GM23338 (cell line): ENCODE measurements around the gene CCDC197. TPM values are rescaled to one million over a fixed set of nuclear protein-coding genes. Genes with fewer than 3 reads are reported as not detected.
A peak's percentile ranks its signal among the peaks of the same experiment; 100 is the strongest.

Experiments
- ATAC-seq: fragments of 200-7000 bp; cut with Tn5 transposase; 3 replicates; pipeline ENCODE4 v1.9.1; 2020
- DNase-seq: peaks from one replicate; pipeline ENCODE4 v3.0.0-alpha.2; 2015; ENCODE audit warnings: low spot score
- H2AFZ ChIP-seq: fragments of 200-600 bp; sonication (generic); 2 replicates; pipeline ENCODE4 v1.8.0; 2016; ENCODE audit warnings: antibody characterized with exemption, mild to moderate bottlenecking, moderate library complexity
- H3F3A ChIP-seq: fragments of 200-600 bp; sonication (generic); replicated peaks from 2 replicates; pipeline ENCODE4 v1.8.0; 2017; ENCODE audit warnings: antibody characterized with exemption, mixed run types, low read depth
- H3K27ac ChIP-seq: fragments of 200-600 bp; sonication (generic); 2 replicates; pipeline ENCODE4 v1.6.1; 2016; ENCODE audit warnings: low read depth
- H3K27me3 ChIP-seq: fragments of 200-600 bp; sonication (generic); 2 replicates; pipeline ENCODE4 v1.8.0; 2016; ENCODE audit warnings: mild to moderate bottlenecking, mixed run types, moderate library complexity; ENCODE audit not compliant: insufficient read depth
- H3K36me3 ChIP-seq: fragments of 200-600 bp; sonication (generic); 2 replicates; pipeline ENCODE4 v1.8.0; 2016; ENCODE audit warnings: mild to moderate bottlenecking; ENCODE audit not compliant: insufficient read depth
- H3K4me1 ChIP-seq: fragments of 200-600 bp; sonication (generic); 2 replicates; pipeline ENCODE4 v1.8.0; 2016; ENCODE audit warnings: mild to moderate bottlenecking, moderate library complexity; ENCODE audit not compliant: insufficient read depth
- H3K4me2 ChIP-seq: fragments of 200-600 bp; sonication (generic); 2 replicates; pipeline ENCODE4 v1.7.1; 2017; ENCODE audit warnings: mixed run types
- H3K4me3 ChIP-seq: fragments of 200-600 bp; sonication (generic); 2 replicates; pipeline ENCODE4 v1.6.1; 2016; ENCODE audit warnings: mixed run types
- H3K79me2 ChIP-seq: fragments of 200-600 bp; sonication (generic); replicated peaks from 2 replicates; pipeline ENCODE4 v1.8.0; 2017; ENCODE audit warnings: mild to moderate bottlenecking; ENCODE audit not compliant: insufficient read depth
- H3K9me2 ChIP-seq: fragments of 200-600 bp; sonication (generic); 2 replicates; pipeline ENCODE4 v1.8.0; 2017; ENCODE audit not compliant: insufficient read depth
- H4K20me1 ChIP-seq: fragments of 200-600 bp; sonication (generic); replicated peaks from 2 replicates; pipeline ENCODE4 v1.8.0; 2017; ENCODE audit warnings: mild to moderate bottlenecking; ENCODE audit not compliant: insufficient read depth
- H3K27ac Mint-ChIP-seq: 2 replicates; pipeline ENCODE4 v1.8.0; 2020; ENCODE audit warnings: inconsistent platforms, mild to moderate bottlenecking, moderate library complexity, mixed read lengths
- H3K27me3 Mint-ChIP-seq: 3 replicates; pipeline ENCODE4 v1.8.0; 2022; ENCODE audit warnings: low read depth, mild to moderate bottlenecking, moderate library complexity, mixed read lengths, inconsistent platforms; ENCODE audit not compliant: insufficient read depth, poor library complexity
- H3K36me3 Mint-ChIP-seq: 3 replicates; pipeline ENCODE4 v1.8.0; 2021; ENCODE audit warnings: low read depth, mild to moderate bottlenecking, inconsistent platforms, moderate library complexity, mixed read lengths
- H3K4me1 Mint-ChIP-seq: 3 replicates; pipeline ENCODE4 v1.8.0; 2020; ENCODE audit warnings: mild to moderate bottlenecking, inconsistent platforms, mixed read lengths
- H3K4me3 Mint-ChIP-seq: 3 replicates; pipeline ENCODE4 v1.8.0; 2021; ENCODE audit warnings: moderate library complexity, mild to moderate bottlenecking, inconsistent platforms, mixed read lengths
- H3K9me3 Mint-ChIP-seq: 3 replicates; pipeline ENCODE4 v1.8.0; 2020; ENCODE audit warnings: moderate library complexity, mild to moderate bottlenecking, inconsistent platforms, mixed read lengths
- CREB1 ChIP-seq: fragments of 250-450 bp; sonication (Bioruptor Pico); IDR thresholded peaks from 2 replicates; pipeline ENCODE4 v1.5.0; 2020; ENCODE audit warnings: low read depth, mild to moderate bottlenecking, moderate library complexity
- EZH2 ChIP-seq: fragments of 200-600 bp; sonication (generic); IDR thresholded peaks from one replicate; pipeline ENCODE4 v1.8.0; 2017; ENCODE audit warnings: antibody characterized with exemption, mild to moderate bottlenecking, low read depth; ENCODE audit not compliant: unreplicated experiment
- EZH2phosphoT487 ChIP-seq: fragments of 200-600 bp; sonication (generic); IDR thresholded peaks from one replicate; pipeline ENCODE4 v1.8.1; 2018; ENCODE audit warnings: antibody characterized with exemption; ENCODE audit not compliant: unreplicated experiment
- JUNB ChIP-seq: IDR thresholded peaks from one replicate; pipeline ENCODE4 v1.6.1; 2016; ENCODE audit warnings: antibody characterized with exemption; ENCODE audit not compliant: unreplicated experiment
- POLR2AphosphoS5 ChIP-seq: IDR thresholded peaks from 2 replicates; pipeline ENCODE4 v1.6.1; 2016; ENCODE audit warnings: antibody characterized with exemption, low read depth
- ZNF114 ChIP-seq: fragments of 250-450 bp; sonication (Bioruptor Pico); IDR thresholded peaks from 2 replicates; pipeline ENCODE4 v1.5.0; 2020; ENCODE audit warnings: mild to moderate bottlenecking, moderate library complexity
- ZNF331 ChIP-seq: fragments of 250-450 bp; sonication (Bioruptor Pico); IDR thresholded peaks from 2 replicates; pipeline ENCODE4 v1.5.0; 2020; ENCODE audit warnings: low read depth, mild to moderate bottlenecking, moderate library complexity
- polyA plus RNA-seq: library from polyadenylated mRNA; unstranded; fragments of >200 nt; fragmentation: Nextera tagmentation; extraction: Ambion mirVana; gene quantifications from 2 replicates; pipeline ENCODE4 v1.2.1, GENCODE V29; 2016
- total RNA-seq: library from RNA; depleted of rRNA; stranded (reverse); fragments of >200 nt; shearing (Covaris generic); gene quantifications from 2 replicates; pipeline ENCODE4 v1.2.3, GENCODE V29; 2014
- TF ChIP-seq, protein P1 (sequence below), 2 experiments: fragments of 200-600 bp in 1 of 2; sonication (generic) in 1 of 2; conservative IDR thresholded peaks; 2 replicates each; pipeline versions ENCODE4 v1.5.1 to v1.6.1; 2016 to 2017; ENCODE audit warnings: antibody characterized with exemption in 2 of 2, low read depth in 2 of 2, mild to moderate bottlenecking in 2 of 2, moderate library complexity in 1 of 2
- TF ChIP-seq, protein P2 (sequence below): IDR thresholded peaks from one replicate; pipeline ENCODE4 v1.6.1; 2018; ENCODE audit warnings: antibody characterized with exemption; ENCODE audit not compliant: unreplicated experiment

CCDC197 gene
- total and polyA plus RNA-seq, 2 experiments from 2014 or later, result not detected

DNA sequence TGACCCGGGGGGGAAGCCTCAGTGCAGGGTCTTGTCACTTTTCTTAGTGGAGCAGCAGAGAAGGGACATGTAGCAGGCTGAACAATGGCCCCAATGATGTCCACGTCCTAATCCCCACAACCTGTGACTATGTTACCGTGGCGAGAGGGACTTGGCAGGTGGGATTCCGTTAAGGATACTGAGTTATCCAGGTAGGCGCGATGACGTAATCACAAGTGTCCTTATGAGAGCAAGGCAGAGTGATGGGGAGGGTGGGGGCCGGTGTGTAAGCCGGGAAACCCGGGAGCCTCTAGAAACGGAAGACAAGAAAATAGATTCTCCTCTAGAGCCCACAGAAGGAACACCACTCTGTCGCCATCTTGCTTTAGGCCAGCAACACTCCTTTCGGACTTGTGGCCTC lies 33.5 kb downstream of the CCDC197 start:
- no peaks in the 10 kb centered on the region for H3F3A ChIP-seq
- peaks cover 8% of the 10 kb centered on the region; the same call in 1 of the 3 replicates for H3K9me3 Mint-ChIP-seq
- 0 out of 2 replicates have a peak, but pooled peaks cover 4% of the 10 kb centered on the region for H3K9me2 ChIP-seq
- peak overlapping the region; percentile 62; the same call in 1 of the 2 replicates for H3K27ac Mint-ChIP-seq
- H3K79me2 ChIP-seq, result no peaks in the 10 kb centered on the region
- TF ChIP-seq POLR2AphosphoS5 (no peak), ZNF114 (CRISPR knock-in tag) (no peak), EZH2phosphoT487 (no peak), JUNB (no peak), EZH2 (no peak), CREB1 (CRISPR knock-in tag) (no peak), ZNF331 (CRISPR knock-in tag) (no peak)
- TF ChIP-seq, protein P1, sequence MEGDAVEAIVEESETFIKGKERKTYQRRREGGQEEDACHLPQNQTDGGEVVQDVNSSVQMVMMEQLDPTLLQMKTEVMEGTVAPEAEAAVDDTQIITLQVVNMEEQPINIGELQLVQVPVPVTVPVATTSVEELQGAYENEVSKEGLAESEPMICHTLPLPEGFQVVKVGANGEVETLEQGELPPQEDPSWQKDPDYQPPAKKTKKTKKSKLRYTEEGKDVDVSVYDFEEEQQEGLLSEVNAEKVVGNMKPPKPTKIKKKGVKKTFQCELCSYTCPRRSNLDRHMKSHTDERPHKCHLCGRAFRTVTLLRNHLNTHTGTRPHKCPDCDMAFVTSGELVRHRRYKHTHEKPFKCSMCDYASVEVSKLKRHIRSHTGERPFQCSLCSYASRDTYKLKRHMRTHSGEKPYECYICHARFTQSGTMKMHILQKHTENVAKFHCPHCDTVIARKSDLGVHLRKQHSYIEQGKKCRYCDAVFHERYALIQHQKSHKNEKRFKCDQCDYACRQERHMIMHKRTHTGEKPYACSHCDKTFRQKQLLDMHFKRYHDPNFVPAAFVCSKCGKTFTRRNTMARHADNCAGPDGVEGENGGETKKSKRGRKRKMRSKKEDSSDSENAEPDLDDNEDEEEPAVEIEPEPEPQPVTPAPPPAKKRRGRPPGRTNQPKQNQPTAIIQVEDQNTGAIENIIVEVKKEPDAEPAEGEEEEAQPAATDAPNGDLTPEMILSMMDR (conservative IDR thresholded peaks at IDR 0.05; ENCODE audit: low read depth in 2 of 2), result no peak
- TF ChIP-seq, protein P2, sequence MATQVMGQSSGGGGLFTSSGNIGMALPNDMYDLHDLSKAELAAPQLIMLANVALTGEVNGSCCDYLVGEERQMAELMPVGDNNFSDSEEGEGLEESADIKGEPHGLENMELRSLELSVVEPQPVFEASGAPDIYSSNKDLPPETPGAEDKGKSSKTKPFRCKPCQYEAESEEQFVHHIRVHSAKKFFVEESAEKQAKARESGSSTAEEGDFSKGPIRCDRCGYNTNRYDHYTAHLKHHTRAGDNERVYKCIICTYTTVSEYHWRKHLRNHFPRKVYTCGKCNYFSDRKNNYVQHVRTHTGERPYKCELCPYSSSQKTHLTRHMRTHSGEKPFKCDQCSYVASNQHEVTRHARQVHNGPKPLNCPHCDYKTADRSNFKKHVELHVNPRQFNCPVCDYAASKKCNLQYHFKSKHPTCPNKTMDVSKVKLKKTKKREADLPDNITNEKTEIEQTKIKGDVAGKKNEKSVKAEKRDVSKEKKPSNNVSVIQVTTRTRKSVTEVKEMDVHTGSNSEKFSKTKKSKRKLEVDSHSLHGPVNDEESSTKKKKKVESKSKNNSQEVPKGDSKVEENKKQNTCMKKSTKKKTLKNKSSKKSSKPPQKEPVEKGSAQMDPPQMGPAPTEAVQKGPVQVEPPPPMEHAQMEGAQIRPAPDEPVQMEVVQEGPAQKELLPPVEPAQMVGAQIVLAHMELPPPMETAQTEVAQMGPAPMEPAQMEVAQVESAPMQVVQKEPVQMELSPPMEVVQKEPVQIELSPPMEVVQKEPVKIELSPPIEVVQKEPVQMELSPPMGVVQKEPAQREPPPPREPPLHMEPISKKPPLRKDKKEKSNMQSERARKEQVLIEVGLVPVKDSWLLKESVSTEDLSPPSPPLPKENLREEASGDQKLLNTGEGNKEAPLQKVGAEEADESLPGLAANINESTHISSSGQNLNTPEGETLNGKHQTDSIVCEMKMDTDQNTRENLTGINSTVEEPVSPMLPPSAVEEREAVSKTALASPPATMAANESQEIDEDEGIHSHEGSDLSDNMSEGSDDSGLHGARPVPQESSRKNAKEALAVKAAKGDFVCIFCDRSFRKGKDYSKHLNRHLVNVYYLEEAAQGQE, result no peak
- H3K36me3 ChIP-seq, result no peaks in the 10 kb centered on the region
- H4K20me1 ChIP-seq, result no peaks in the 10 kb centered on the region
- no peaks in the 10 kb centered on the region for H3K4me1 ChIP-seq
- H3K4me2 ChIP-seq, result no peak overlapping the region
- DNase-seq (no peak), ATAC-seq (no peak)
- H3K27ac ChIP-seq, result no peak overlapping the region
- no peak overlapping the region for H3K4me3 Mint-ChIP-seq
- no peak overlapping the region for H2AFZ ChIP-seq
- H3K36me3 Mint-ChIP-seq, result peaks cover 6% of the 10 kb centered on the region; the same call in 2 of the 3 replicates
- H3K4me3 ChIP-seq, result no peak overlapping the region
- no peaks in the 10 kb centered on the region for H3K27me3 ChIP-seq
- peaks cover 8% of the 10 kb centered on the region for H3K4me1 Mint-ChIP-seq
- peaks cover 8% of the 10 kb centered on the region for H3K27me3 Mint-ChIP-seq

DNA sequence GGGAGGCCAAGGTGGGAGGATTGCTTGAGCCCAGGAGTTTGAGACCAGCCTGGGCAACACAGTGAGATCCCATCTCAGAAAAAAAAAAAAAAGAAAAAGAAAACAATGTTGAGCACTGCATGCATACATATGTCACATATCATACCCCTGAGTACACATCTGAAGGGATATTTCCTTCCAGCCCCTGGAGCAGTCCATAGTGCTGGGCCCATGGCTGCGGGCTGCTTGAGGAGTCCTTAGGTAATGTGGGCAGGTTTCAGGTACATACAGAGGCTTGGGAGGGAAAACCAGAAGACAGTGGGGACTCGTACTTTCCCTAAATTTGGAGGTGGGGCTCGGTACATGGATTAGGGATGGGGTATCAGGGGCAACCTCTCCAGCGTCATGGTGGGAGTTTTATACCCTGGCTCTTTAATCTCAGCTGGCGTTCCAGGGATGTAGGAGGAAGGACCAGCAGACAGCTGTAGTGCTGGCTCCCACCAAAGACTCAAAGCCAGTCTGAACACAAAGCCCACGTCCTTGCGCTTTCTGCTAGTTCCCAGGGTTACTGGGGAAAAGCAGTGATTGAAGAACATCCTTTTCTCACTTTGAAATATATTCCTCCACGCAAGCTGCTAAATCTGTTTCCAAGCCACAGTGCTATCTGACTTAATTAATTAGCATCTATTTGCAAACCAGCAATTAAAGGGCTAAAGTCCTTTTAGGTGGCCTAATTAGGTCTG lies 34.2 kb downstream of the CCDC197 start:
- Mint-ChIP-seq H3K9me3 (peaks cover 8% of the 10 kb centered on the region; the same call in 1 of the 3 replicates), H3K27ac (no peak overlapping the region), H3K27me3 (peaks cover 7% of the 10 kb centered on the region), H3K4me1 (peaks cover 4% of the 10 kb centered on the region; the same call in 2 of the 3 replicates), H3K36me3 (peaks cover 6% of the 10 kb centered on the region; the same call in 2 of the 3 replicates), H3K4me3 (no peak overlapping the region)
- no peak for ATAC-seq
- H3K4me2 ChIP-seq, result no peak overlapping the region
- no peaks in the 10 kb centered on the region for H3K79me2 ChIP-seq
- H3K36me3 ChIP-seq, result no peaks in the 10 kb centered on the region
- no peak overlapping the region for H3K27ac ChIP-seq
- no peaks in the 10 kb centered on the region for H4K20me1 ChIP-seq
- DNase-seq, result no peak
- no peaks in the 10 kb centered on the region for H3K4me1 ChIP-seq
- no peaks in the 10 kb centered on the region for H3K27me3 ChIP-seq
- H3F3A ChIP-seq, result no peaks in the 10 kb centered on the region
- H2AFZ ChIP-seq, result no peak overlapping the region
- H3K9me2 ChIP-seq, result 0 out of 2 replicates have a peak, but pooled peaks cover 4% of the 10 kb centered on the region
- no peak overlapping the region for H3K4me3 ChIP-seq
- TF ChIP-seq CREB1 (CRISPR knock-in tag), result no peak
- TF ChIP-seq EZH2, result no peak
- TF ChIP-seq, protein P2, result no peak
- no peak for TF ChIP-seq POLR2AphosphoS5
- no peak for TF ChIP-seq JUNB
- TF ChIP-seq, protein P1 (conservative IDR thresholded peaks at IDR 0.05; ENCODE audit: low read depth in 2 of 2), result no peak
